COLO829 (cell line): ENCODE results near the gene LRRC8D.

Experiments
- DNase-seq: peaks from one replicate; pipeline ENCODE4 v3.0.0; 2012; ENCODE audit warnings: low spot score

The LRRC8D gene

DNA sequence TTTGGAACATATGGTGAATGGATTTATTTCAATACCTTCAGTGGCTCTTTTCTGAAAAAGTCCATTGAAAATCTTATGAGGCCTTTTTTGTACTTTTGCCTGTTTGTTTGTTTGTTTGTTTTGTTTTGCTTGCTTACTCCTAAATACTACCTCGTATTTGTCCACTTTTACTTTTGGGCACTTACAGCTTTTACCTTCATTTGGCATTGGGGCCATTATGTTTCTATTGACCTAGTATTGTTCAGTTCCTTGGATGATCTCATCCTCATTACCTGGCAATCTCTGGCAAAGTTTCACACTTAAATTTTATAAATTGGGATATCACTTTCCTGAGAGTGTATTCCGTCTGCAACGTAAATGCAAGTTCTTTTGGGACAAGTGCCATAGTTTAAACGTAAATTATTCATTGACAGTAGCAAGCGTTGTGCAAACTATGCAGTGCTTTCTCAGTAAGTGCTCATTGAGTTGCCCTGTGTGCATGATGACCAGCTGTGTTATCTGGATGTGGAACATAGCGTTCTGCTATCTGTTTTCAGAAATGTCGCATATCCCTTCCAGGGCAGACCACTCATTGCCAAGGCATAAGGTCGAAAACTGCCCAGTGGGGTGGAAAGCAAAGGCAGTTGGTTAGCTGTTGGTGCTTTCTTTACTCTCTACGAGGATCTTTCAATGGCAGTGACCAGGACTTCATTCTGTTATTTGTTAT, 51.1 kb downstream of the LRRC8D start:
- DNase-seq, result no peak

DNA sequence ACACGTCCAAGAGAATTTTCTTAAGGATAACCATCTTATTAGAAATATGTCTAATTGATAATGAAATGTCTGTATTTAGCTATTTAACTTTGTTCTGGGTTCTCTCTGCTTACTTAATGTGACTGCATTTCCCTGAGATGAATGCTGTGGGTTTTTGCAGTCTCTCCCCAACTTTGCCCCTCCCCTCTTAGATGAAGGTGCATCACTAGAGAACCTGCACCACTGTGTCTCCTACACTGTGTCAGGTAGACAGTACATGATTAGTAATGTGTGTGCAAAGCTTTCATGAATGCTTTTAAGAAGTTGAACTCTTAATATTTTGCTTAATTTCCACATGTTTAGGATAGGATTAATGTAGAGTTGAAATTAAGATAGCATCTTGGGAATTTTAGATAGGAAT, 51.7 kb downstream of the LRRC8D start:
- DNase-seq, result no peak

DNA sequence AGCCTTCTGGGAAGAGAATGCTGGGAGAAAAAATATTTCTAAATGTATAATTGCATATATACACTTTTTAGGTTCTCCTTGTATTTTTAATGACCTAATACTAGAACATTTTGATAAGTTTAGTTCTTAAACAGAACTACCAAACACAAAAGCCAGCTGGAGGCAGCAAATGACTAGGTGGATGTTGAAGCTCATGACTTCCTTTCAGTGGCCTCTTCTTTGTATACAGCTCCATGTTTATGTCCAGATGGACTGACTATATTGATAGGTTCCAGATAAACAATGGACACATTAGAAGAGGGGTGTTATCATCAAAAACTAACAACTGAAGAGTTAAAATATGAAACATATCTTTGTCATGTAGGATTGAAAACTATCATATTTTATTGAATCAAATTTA, 52.5 kb downstream of the LRRC8D start:
- DNase-seq, result no peak

DNA sequence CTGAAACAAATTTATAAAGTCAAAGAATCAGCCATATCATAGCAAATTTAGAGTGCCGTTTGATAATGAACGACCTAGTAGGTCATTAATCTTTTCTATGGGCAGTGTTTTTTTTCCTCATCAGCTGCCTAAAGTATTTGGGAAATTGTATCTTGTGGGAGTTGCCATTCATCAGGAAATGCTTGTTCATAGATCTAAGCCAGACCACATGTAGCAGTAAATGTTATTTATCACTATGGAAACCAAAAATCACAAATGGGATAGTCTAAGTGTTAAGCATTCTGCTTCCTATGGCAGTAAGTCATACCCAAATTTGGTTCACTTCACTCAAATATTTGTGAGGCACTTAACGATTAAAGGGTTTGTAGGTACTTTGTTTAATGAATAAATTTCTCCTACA, 52.9 kb downstream of the LRRC8D start:
- peak; percentile 43 for DNase-seq

DNA sequence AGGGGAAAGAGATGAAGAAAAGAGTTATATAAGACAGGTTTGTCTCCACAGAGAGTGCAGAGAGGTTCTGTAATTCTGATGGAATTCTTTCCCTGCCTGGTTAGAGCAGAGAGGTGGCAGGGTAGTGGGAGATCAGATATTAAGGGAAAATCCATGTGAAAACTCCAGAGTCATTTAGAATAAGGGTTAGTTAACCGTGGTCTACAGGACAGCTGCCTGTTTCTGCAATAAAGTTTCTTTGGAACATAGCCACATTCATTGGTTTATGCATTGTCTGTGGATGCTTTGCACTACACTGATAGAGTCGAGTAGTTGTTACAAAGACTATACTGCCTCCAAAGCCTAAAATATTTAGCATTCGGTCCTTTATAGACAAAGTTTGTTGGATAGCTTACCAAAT, 55.6 kb downstream of the LRRC8D start:
- no peak for DNase-seq

DNA sequence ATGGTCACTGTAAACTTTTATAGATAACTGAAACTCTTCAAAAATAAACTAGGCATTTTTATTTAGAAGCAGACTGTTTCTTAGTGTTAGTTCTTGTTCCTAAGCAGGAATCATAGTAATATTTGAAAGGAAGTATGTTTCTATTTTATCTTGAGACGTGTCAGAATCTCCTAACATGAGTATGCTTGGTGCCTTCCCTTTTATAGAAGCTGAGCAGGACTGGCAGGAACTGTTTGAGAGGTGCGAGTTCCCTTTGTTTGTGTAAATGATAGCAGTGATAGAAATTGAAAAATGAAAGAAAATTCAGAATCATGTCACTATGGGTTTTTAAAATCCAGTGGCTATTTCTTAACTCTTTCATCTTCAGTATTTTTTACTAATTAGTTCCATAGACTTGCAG, 56.9 kb downstream of the LRRC8D start:
- DNase-seq, result no peak

DNA sequence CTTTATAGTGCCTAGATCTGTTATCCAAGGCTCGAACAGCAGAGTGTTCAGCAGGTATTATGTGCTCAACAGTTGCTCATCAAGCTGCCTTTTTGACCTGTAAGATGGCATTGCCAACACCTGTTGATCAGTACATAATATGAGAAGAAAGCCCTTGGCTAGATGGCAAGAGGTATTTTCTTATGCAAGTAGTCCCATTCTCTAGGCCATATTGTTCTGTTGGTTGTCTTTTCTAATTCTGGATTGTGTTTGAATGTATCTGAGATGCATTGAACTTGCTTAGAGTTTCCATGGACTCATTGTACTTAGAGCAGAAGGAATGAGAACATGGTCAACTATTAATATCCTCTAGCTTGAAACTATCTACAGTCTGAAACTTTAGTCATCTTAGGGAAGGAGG, 57.4 kb downstream of the LRRC8D start:
- no peak for DNase-seq

DNA sequence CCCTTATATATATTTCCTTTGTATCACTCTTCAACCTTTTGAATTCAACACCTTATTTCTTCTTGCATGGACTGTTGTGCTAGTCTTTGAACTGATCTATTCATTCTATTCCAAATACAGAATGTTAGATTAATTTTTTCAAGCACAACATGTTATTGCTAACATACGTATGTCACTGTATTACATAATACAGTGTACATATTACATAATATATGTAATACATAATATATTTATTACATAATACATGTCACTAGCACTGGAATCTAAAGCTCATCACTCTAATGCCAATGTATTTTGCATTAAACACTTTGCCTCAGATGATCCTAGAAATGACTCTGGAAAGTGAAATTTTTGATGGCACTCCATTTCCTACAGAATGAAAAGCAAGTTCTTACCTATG, 59.8 kb downstream of the LRRC8D start:
- no peak for DNase-seq

DNA sequence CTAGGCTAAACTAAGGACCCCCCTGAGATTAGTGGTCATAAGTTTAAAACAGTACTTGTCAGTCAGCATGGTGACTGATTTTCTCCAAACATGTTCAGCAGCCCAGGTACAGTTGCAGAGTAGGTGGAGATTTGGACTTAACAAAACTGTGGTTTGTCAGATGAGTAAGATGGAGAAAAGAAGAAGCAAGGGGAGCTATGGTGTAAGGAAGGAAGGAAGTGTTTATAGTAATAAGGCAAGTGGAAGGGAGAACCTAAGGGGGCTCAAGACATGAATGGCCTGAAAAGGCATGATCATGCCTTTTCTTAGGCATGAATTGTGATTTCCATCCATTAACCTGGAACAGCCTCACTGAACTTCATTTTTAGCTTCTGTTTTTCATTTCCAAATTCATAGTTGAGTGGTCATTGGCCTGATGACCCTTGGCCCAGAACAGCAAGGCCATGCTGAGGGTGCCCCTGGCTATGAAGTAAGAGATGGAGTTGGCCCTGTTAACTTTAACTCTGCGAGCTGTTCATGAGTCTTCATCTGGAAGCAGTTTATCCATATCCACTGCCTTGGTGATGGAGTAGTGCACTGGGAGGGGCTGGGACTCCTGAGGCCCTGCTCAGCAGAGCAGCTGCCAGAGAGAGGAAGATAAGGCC, 60.7 kb downstream of the LRRC8D start:
- no peak for DNase-seq

DNA sequence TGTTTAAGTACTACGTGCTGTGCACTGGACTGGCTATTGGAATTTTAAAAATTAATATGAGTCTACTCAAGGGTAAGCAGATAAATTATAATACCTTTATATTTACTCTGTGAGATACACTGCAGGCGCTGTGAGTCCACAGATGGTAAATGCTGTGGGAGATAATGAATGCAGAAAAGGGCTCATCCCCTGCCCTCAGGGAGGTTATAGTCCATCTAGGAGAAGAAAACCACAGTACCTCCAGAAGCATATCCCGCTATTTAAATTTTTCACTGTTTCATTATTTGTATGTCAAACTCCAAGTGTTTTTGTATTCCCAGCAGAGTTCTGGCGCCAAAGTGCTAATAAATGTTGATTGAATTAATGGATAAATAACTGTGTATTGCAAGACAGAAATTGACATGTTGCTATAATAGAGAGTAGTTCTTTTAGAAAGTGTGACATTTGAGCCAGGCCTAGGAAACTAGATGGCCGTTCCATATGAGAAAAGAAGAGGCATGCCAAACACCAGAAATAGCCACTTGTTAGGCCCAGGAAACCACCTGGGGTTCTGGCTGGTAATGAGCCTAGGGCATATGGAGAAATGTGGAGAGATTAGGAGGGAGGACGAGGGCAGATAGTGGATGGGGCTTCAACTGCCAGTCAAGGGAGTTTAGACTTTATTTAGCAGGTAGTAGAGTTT, 61.7 kb downstream of the LRRC8D start:
- DNase-seq, result no peak

DNA sequence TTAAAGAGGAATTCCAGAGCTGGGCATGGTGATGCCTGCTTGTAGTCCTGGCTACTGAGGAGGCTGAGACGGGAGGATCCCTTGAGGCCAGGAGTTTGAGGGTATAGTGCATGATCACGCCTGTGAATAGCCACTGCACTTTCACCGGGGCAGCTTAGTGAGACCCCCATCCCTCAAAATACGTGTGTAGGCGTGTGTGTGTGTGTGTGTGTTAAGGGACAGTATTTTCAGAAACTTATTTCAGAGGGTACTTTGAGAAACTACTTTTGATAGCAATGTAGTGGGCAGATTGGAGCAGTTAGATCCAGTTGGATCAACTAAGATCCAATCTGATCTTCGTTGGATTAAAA, 62.2 kb downstream of the LRRC8D start:
- no peak for DNase-seq

DNA sequence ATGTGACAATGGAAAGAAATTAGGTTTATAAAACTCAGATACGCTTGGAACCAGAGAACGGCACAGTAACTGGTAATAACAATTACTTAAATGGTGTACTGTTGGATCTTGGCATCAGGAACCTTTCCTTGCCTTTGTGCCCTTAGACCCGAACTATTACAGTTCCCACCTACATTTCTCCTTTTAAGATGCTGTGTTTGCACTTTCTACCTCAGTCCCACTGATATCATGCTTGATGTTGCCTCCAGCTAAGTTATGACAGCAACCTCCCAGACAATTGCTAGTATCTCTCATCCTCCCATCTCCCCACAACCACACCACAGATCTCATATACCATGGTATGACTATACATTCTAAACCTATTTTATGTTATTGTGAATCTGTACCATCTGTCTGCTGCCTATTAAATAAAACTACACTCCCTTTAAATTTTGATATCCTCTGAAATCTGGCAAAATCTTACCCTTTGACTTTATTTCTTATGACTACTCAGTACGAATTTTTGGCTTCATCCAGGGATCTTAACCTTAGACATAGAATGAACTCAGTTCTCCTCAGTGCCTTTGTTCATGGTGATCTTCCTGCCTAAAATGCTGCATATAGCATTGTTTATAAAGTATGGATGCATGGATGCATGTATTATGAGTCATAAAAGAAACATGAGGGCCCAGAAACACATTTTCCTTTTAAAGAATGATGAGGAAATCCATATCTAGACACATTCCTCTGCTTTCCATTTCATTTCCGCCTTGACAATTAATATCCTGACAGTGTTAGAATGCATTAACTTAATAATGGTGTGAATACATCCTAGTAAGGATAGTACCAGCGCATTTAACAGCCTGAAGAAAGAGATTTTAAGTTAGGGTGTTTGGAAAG, 64.1 kb downstream of the LRRC8D start:
- DNase-seq, result peak; percentile 29

DNA sequence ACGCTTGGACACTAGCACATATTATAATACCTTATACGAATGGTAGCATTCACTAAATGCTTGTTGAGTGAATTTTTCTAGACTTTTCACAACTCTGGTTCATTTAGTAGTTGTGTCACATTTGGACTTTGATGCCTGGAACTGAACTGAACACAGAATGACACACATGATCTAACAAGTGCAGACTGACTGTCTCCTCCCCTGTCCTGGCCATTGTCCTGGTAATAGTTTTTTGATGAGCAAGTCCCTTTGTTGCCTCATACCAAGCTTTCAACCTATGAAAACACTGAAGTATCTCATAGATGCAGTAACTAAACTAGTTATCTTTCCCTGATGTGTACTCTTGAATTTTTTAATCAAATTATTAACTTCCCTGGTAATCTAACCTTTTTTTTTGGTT, 66.4 kb downstream of the LRRC8D start:
- DNase-seq, result no peak

DNA sequence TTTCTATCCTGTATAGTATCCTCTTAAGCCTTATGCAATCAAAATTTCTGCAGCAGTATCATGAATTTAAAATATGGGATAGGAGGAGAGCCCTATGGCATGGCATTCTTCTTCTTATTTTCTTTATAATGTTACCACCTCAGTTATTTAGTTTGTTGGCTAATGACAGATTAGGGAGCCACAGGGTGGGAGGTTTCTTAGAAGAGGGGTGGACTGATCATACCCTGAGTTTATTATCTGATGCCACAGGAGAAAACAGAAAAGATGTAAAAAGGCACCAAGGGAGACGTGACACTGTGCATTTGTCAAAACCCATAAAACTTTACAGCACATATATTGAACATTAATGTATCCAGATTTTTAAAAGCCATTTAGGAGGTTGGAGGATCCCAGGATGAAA, 66.9 kb downstream of the LRRC8D start:
- DNase-seq, result no peak

DNA sequence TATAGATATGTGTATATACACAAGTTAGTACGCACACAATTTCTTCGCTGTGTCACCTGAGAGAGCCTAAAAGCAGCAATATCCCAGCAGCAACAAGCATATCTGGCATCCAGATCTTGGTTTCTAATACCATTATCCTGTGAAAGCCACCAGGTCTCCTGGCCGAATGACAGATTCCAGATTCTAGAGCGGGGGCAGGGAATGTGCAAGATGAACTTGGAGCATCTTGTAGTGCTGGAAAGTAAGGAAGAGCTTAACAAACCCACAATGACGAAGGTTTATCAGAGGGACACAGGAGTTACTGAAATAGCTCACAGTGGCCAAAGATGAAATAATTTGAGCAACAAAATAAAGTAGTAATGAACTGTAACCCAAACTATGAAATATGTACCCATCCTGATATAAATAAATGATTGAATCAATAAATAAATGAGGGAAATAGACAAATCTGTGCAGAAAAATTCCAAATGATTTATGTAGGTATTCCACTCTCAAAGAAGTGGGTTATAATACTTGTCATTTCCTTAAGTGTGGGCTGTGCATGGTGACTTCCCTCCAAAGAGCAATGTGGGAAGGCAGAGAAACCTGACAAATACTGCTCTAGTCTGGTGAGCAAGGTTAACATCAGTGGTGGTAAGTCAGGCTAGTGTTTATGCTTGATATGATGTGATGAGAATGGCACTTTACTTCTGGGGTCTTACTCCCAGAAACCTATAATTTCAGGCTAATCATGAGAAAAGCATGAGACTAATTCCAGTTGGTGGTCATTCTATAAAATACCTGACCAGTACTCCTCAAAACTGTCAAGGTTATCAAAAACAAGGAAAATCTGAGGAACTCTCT, 67.9 kb downstream of the LRRC8D start:
- DNase-seq, result no peak

DNA sequence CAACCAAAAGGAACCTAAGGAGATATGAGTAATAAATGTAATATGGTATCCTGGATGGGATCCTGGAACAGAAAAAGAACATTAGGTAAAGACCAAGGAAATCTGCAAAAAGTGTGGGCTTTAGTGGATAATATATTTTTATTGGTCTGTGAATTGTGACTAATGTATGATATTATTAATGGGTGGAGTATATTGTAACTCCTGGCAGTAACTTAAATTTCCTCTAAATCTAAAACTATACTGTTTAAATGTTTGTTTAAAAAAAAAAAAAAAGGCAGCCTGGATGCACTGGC, 68.4 kb downstream of the LRRC8D start:
- no peak for DNase-seq

DNA sequence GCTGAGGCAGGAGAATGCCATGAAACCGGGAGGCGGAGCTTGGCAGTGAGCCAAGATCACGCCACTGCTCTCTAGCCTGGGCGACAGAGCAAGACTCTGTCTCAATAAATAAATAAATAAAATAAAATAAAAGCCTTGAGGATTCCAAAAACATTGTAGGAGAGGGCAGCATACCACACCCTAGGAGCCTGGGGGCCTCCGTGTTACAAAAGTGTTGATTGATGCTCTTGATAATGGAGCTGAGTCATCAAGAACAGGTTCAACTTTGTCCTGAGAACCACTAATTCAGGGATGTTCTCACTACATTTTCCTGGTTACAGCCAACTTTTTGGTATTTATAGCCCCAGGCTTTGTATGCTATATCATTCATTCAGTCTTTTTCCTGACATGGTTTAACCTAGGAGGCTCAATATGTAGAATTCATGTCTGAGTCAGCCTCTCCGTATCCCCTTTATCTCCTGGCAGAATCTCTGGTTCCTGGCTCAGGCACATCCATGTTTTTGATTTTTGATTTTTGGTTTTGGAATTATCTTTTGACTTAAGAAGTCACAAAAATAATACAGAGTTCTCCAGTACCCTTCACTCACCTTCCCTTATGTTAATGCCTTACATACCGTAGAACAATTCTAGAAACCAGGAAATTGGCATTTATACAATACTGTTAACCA, 69.4 kb downstream of the LRRC8D start:
- DNase-seq, result peak; percentile 79

DNA sequence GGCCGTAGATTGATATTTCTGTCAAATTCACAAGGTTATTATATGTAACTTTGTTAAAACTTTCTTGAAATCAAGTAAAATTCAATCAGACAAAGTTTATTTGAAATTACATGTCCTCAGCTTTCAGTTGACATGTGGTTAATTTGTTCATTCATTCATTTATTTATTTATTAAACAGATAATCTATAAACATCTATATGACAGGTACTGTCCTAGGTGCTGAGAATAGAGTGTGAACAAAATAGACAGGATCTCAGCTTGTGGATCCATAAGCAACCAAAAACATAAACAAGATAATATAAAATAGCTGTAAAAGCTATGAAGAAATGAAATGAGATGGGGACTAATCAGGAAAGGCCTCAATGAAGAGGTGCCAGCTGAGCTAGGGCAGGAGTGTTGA, 72.0 kb downstream of the LRRC8D start:
- DNase-seq, result no peak

DNA sequence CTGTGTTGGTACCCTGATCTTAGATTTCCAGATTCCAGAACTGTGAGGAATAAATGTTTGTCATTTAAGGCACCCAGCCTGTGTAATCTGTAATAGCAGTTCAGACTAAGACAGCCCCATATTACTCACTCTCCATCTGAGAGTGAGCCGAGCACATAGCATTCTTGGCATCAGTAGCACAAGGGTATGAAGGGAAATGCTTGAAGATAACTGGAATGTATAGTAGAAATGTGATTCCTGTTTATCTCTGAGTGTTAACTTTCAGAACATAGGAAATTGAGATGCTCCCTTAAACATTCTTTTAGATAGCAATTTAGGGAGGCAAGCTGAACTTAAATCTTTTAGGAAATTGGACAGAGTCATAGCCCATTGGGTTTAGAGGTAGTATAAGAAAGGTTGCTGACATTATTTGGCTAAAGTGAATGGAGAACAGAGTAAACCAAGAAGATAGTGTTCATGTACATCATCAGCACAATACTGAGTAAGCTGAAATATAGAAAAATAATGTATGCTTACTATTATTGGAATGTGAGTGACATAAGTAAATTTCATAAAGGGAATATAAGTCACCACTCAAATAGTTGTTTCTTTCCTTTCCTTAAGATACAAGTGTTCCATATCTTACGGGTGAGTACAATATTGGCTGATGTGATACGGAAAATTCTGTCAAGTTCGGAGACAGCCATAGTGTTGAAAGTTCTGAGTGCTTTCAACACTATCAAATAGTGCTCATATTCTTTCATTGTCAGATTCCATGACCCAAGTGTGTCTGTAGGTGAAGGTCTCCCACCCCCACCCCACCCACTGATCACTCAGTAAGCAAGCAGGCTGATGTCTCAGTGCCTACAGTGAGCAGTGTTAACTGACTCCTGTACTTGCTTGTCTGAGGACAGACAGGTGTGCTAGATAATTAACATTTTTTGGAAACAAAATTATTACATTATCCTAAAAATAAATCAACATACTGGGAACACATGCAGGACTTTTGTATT, 73.7 kb downstream of the LRRC8D start:
- no peak for DNase-seq
